Fibroblast of skin of abdomen (primary cell): ENCODE measurements around the gene RPP14.
A peak's percentile ranks its signal among the peaks of the same experiment; 100 is the strongest.
"Not testable (repeated sequence)": the region's sequence is repeated elsewhere in the genome, so short reads cannot be mapped to it uniquely, and the experiment has no call there.

Experiments
- DNase-seq: peaks from one replicate; pipeline ENCODE4 v3.0.0-alpha.2; 2013

Gene RPP14

DNA sequence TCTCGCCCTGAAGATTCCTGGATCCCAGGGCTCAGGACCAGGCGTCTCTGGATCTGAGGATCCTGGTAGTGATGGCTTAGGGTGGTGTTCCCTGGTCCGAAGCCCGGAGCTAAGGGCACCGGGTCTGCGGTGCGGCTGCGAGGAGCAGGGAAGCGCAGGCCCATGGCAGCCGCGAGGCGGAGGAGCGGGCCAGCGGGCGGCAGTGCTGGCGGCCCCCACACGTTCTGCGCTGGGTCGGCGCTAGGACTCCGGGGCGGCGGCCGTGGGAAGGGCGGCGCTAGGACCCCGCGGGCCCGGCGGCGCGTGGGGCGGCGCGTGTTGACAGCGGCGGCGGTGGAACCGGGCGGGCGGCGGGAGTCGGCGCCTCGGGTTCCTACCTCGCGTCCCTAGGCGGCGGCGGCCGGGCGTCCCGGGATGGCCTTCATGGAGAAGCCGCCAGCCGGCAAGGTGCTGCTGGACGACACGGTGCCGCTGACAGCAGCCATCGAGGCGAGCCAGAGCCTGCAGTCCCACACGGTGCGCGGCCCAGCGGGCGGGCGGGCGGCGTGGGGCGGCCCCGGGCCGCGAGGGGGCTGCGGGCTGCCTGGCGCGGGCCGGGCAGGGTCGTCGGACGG, 26.6 kb downstream of the RPP14 start, which contains the start of gene PXK:
TSS of gene PXK (plus strand) at position 318 of the 614 bp plus-strand sequence. CDS start at position 415, 97 bp downstream.
- peak; percentile 83 for DNase-seq

DNA sequence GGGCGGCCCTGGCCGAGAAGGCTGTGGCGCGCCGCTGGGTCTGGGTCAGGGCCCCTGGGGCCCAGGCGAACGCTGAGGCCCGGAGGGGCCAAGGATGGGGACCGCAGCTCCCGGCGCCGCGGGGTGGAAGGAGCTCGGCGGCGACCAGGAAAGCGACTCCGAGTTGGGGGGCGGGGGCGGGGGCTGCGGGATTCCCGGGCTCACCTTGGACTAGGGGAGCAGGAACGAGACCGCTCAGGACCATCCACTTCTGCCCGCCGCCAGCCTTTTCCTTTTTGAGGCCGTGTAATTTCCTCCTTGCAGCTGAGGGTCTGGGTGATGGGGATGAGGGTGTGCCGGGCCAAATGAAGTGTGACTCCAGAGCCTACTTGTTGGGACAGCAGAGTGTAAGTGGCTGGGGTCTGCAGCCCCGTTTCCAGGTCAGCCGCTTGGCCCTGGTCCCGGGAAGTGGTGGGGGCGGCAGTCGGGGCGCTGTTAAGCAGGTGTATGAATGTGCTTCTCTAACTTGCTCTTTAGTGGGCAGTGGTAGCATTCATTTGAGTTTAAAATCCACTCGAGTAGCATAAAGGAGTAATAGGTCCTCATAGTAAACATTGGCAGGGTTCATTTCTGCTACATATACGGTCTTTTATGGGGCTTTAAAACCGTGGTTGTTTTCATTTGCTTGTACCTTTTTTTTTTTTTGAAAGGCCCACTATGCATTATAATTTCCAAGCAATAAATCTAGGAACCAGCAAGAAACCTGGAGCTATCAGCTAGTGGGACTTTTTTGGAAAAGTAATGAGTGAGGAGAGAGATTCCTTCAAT, 27.4 kb downstream of the RPP14 start:
- no peak for DNase-seq

DNA sequence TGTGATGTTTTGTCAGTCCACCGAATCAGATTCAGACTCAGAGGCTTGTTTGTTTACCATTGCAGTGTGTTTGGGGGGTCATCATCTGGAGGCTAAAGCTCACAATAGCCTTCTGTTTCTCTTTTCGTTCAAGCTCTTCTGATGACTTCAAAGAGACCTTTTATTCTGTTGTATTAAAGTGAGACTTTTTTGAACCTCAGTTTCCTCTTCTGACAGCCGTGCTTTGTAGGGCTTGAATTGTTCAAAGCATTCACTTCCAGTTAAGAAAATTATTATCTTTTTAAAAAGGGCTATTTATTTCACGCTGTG, 27.9 kb downstream of the RPP14 start:
- no peak for DNase-seq

DNA sequence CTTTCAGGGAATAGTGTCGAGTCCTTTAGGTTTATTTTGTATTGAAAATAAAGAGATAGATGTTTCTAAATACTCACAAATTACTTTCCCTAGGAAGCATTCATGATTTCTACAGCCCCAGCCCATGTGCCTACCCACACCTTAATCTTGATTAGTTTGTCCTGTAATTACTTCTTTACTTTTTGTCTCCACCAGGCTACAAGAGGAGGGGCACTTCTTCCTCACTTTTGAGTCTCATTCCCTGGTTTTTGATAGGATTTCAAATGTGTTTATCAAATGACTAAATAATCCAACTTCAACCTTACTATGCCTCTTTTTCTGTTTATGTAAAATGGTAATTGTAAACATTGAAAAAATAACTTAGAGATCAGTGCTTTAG, 28.4 kb downstream of the RPP14 start:
- no peak for DNase-seq

DNA sequence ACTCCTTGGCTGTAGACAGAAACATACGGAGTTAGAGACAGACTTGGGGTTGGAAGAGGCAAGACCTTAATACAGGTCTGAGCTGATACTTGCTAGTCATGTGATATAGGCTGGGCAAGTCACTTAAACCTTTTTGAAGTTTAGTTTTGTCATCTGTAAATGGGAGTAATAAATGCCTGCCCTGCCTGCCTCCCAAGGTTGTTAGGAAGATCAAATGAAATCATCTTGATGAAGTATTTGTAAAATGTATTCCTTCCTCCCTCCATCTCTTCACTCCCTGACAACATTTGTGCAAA, 29.6 kb downstream of the RPP14 start:
- DNase-seq = no peak

DNA sequence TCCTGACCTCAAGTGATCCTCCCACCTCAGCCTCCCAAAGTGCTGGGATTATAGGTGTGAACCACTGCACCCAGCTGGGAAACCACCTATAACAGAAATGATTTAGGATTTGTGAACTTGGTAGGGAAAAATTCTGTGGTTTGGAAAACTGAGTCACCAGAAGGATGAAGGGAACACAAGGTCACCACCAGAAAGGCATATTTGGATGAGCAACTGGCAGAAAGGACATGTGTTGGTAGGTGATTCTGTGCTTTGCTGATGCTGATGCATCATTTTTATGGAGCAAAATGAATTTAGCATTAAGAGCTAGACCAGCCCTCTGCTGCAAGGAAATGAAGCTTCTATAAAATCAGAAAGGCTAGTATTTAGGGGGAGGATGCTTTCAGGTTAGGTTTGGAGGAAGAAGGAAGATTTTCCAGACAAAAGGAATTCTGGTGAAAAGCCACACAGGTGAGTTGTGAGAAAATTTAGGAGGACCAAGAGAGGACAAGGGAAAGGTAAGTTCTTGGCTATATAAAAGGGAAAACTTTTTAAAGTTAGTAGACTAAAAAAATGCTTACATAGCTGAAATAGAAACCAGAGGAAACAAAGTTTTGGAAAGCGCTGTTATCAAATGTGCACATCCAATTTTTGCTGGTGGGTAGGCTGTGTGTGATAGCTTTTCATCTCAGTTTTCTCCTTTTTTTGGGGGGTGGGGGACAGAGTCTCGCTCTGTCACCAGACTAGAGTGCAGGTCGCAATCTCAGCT, 30.3 kb downstream of the RPP14 start:
- peak; percentile 92 for DNase-seq

DNA sequence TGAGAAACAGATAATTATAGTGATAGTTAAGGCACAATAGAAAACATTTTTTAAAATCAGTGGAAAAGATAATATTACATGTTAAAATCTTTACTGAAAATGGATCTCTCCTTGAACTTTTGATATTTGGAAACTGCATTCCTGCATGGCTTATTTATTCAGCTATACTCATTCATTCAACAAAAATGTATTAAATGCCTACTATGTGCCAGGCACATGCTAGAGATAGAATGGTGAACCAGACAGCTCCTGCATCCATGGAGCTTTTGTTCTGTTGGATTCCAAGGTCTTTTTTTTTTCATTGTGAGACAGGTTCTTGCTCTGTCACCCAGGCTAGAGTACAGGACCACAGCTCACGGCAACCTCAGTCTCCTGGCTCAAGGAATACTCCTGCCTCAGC, 31.1 kb downstream of the RPP14 start:
- DNase-seq = no peak

DNA sequence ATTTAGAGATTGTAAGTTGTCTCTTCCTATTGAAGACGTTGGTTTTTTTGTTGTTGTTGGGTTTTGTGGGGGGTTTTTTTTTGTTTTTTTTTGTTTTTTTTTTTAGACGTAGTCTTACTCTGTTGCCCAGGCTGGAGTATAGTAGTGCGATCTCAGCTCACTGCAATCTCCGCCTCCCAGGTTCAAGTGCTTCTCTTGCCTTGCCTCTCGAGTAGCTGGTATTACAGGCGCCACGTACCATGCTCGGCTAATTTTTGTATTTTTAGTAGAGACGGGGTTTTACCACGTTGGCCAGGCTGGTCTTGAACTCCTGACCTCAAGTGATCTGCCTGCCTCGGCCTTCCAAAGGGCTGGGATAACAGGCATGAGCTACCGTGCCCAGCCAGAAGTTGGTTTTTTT, 33.1 kb downstream of the RPP14 start:
- not testable (repeated sequence) for DNase-seq

DNA sequence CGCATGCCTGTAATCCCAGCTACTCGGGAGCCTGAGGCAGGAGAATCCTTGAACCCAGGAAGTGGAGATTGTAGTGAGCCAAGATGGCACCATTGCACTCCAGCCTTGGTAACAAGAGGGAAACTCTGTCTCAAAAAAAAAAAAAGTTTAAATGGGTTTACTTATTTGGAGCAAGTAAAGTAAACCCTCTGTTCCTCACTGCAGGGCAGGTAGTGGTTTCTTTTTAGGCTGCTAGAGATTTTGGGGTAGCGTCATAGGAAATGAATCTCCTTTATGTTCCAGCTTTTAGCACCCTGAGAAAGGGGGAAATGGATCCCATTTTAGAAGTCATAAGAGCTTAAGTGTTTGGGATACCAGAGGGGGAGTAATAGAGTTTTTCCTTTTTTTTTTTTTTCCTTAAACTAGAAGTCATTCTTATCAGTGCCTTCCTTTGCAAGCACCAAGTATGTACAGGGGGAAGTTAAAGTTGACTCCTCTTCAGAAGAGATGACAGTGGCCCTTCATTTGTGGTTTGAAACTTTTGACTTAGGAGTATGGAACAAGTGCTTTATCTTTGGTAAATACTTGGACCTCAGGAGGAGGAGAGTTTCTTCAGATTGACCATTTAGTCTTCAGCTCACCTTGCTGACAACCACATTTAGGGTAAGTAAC, 34.7 kb downstream of the RPP14 start:
- DNase-seq = no peak

DNA sequence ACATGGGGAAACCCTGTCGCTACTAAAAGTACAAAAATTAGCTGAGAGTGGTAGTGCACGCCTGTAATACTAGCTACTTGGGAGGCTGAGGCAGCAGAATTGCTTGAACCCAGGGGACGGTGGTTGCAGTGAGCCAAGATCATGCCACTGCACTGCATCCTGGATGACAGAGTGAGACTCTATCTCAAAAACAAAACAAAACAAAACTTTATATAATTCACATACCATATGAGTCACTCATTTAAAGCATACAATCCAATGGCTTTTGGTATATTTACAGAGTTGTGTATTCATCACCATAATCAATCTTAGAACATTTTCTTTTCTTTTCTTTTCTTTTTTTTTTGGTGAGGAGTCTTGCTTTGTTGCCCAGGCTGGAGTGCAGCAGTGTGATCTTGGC, 35.3 kb downstream of the RPP14 start:
- DNase-seq = no peak

DNA sequence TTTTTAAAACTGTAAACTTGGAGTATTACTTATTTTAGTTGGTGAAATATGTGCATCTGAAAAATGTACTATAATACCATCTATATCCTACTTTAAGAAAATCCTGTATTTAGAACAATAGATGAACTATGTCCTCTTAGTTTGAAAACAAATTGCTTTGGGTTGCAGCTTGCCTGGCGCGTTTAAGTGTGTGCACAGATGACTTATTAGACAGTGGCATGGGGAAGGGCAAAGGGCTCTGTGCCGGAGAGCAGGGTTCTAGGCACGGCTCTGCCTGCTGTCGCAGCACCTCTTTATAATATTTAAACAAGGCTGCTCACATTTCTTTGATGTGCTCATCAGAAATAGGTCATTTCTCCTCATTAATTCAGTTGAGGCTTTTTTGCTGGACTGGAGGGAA, 36.6 kb downstream of the RPP14 start:
- DNase-seq = no peak

DNA sequence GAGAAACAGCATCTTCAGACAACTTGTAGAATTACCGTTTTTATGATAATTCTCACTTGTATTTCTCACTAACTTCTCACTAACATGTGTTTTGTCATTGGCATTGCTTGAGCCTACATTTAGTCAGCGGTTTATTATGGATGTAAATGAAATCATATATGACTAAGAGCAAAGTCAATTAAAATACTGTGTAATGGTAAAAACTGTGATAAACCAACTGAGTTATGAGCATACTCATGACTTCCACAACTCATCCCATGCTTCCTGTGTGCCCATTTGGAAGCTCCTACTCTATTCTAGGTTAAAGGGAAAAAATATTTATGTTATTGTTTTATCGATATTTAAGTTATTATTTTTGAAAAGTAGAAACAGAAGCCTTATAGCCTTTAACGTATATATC, 39.4 kb downstream of the RPP14 start:
- DNase-seq = no peak

DNA sequence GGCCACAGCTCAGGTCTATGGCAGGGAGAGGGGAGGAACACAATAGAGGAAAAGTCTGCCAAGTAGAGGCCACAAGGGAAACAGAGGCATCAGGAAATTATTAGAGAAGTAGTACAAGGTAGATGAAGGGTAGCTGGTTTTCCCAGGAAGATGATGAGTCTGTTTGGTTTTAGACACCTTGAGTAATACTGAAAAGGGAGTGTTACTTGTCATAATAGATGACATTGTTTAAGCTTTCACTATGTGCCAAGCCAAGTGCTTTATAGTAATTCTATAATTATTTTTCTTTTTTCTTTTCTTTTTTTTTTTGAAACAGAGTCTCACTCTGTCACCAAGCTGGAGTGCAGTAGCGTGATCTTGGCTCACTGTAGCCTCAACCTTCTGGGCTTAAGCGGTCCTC, 40.3 kb downstream of the RPP14 start:
- no peak for DNase-seq

DNA sequence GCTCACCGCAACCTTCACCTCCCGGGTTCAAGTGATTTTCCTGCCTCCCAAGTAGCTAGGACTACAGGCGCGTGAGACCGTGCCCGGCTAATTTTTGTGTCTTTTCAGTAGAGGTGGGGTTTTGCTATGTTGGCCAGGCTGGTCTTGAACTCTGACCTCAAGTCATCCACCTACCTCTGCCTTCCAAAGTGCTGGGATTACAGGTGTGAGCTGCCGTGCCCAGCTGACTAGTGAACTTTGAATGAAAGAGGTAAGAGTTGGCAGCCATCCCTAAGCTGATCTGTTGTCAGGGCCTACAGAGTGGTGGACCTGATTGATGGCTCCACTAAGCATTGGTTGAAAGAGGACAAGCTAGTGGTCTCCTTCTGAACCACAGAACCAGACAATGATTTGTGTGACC, 41.9 kb downstream of the RPP14 start:
- no peak for DNase-seq

DNA sequence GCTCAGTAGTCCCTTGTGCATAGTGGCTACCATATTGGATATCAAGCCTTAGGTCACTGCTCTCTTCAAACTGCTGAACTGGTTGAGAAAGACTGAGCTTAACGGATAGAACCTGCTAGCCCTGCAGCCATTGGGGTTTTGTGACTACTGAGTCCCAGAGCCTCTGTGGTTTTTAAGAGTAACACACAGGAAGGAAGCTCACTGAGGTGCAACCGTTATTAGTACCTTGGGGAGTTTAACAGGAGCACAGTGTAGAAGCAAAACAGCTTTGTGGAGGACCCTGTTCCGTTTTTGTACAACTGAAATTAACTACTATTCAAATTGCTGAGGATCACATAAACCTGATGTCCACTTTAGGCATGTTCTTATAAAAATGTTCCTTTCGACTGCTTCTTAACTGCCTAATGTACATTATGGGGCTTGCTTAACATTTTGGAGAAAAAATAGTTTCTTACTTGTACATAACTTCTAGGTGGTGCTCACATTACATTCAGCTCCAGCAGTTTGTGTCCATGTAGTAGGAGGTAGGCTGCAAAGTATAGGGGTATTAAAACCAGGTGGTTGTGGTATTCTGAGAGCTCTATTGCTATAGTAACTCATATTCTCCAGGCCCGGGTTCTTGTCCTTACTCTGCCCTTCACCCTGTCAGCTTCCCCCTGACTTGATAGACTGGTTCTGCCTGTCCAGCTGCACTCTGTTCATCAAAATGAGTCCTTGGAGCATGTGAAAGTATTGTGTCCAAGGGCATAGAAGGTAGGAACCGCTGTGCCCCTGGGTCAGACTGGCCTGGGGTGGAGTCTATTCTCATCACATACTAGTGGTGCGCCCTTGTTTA, 44.0 kb downstream of the RPP14 start:
- DNase-seq = no peak

DNA sequence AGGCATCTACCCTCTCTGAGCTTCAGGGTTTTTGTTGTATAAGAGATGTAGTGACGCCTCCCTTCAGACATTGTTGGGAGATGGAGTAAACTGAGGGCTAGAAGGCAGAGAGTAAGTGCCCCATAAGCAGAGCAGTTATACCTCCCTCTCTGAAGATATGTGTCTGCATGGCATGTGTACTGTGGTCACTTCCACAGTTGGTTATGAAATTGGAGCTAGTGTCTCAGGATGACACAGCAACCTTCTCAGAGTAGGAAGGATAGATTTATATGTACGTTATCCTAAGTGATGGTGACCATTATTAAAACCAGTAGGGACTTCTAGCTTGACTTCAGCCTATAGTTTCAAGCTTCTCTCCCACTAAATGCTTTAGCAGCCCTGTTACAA, 44.6 kb downstream of the RPP14 start:
- DNase-seq = peak; percentile 23

DNA sequence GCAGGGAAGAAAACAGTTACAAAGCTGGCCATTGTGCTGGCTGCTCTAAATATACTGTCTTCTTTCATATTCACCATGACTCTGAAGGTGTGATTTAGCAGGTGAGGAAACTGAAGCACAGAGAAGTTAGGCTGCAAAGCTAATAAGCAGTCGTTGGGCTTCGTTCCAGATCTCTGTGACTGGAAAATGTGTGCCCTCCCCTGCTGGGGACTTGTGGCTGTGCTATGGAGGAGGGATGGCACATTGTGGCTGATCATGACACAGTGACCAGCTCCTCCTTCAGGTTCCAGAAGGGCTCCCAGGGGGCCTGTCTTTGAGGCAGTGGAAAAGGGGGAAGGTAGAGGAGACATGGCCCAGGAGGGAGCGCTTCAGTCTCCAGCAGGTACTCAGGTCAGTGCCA, 45.9 kb downstream of the RPP14 start:
- no peak for DNase-seq

DNA sequence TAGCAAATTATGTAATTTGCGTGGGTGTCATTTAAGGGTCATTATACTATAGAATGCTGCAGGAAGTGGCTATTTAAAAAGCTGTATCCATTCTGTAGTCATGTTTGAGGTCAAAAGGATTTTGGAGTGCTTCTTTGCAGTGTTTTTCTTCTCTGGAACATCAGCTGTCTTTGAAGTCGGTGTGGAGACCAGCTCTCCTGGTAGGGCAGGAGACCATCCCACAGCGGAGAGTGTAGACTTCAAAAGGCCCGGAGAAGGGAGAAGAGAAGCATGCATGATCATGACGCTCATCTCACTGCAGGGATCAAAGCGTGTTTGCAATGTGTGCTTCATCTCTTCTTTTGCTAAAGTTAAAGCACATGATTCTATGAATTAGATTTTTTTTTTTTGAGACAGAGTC, 46.6 kb downstream of the RPP14 start:
- DNase-seq = no peak

DNA sequence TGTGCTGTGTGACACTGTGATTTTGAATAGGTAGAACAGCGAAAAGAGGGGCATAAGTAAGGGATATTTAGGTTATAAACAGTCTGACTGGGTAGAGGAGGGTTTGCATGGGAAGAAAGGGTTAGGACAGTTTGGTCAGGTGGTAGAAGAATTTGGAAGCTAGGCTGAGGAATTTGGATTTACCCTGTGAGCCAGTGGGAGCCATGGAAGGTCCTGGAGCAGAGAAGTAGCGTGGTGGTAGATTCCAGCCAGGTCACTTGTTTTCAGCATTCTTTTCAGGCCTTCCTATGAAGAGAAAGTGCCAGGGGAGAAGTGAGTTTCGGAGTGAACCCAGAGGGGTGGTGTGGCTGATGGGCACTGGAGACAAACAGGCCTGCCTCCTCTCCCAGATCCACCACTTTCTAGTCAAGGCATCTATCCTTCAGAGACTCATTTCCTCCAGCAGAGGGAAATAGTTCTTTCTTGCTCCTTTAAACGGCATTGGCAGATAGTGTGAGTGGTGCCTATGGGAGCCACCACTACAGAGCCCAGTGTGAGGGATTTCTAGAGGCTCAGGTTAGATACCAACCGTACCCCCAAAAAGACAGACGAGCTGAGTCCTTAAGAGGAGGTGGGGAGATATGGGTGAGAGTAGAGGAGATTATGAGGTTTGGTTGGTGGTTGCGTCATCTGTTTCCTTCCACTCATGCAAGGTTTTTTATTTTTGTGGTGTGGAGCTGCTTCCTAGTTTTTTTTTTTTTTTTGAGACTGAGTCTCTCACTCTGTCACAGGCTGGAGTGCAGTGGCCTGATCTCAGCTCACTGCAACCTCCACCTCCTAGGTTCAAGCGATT, 47.9 kb downstream of the RPP14 start:
- peak; percentile 49 for DNase-seq

DNA sequence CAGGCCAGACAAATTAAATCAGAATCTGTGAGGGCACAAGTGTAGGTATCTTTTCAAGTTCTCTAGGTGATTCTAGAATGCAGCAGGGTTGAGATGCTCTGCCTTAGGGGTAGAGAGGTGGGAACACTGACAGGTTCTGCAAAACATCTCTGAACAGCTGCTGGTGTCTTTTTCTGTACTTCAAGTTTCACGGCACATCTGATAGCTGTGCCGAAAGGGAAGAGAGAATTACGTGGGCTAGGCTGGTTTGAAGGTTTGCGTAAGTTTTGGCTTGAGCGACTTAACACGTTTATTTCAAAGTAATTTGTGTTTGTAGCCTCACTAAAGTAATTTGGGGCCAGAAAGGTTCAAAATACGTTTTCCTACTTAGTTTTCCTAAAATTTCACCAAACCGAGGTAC, 49.1 kb downstream of the RPP14 start:
- no peak for DNase-seq

DNA sequence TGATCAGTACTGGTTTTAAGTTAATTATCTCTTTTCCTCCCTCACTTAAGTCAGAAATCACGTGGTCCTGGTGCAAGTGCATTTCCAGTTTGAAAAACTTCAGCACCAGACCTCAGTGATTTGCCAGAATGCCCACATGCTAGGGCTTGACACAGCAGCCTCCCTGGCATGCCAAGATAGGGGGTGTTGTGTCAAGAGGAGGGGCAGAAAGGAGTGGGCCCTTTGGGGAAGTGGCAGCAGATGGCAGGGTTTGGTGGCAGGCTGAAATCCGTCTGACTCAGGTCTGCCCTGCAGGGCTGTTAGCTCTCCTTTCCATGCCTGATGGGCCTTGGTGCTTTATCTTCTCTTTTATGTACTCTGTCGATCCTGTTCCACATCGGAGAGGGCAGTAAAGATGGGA, 50.0 kb downstream of the RPP14 start:
- DNase-seq = no peak

DNA sequence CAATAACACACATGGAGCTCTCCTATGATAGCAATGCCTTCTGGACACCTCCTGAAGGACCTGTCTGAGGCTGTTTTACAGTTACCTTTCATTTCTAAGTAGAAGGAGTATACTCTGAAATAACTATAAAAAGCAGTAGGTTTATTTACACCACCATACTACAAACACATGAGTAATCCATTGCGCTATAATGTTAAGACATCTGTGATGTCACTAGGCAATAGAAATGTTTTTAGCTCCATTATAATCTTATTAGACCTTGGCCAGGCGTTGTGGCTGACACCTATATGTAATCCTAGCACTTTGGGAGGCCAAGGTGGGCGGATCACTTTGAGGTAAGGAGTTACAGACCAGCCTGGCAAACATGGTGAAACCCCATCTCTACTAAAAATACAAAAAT, 51.4 kb downstream of the RPP14 start:
- DNase-seq = no peak
